ENCODE data around the gene NDEL1.

- TF ChIP-seq POLR2AphosphoS5 (IDR thresholded peaks at IDR 0.05), result no peak
- no peak for TF ChIP-seq CTCF (IDR thresholded peaks at IDR 0.05)
These were observed 37.9 kb downstream of the NDEL1 start for GRCh38 chr17:8473451-8474192.
